ENCODE data around the gene MARCHF3.

The MARCHF3 gene

GRCh38 chr5:126983874-126984266 is 46.5 kb downstream of the MARCHF3 start:
- Histone ChIP-seq H3K79me2 (ENCODE audit: control insufficient read depth, insufficient read depth, low read length, unreplicated experiment) (no peaks in the 10 kb centered on the region), H3K27me3 (ENCODE audit: insufficient read depth, low read length) (no peaks in the 10 kb centered on the region), H3K4me1 (ENCODE audit: control insufficient read depth, insufficient read depth, low read length, unreplicated experiment) (peaks cover 9% of the 10 kb centered on the region), H3K27ac (ENCODE audit: low read depth, low read length) (no peak overlapping the region), H2AFZ (ENCODE audit: low read length, unreplicated experiment) (no peak overlapping the region), H3K4me3 (ENCODE audit: low read depth, low read length) (no peak overlapping the region), H3K36me3 (ENCODE audit: insufficient read depth, low read length) (no peaks in the 10 kb centered on the region)

GRCh38 chr5:126982926-126983873 is 47.2 kb downstream of the MARCHF3 start:
- H3K4me1 ChIP-seq (ENCODE audit: control insufficient read depth, insufficient read depth, low read length, unreplicated experiment): peaks cover 9% of the 10 kb centered on the region
- H3K36me3 ChIP-seq (ENCODE audit: insufficient read depth, low read length): no peaks in the 10 kb centered on the region
- no peak overlapping the region for H3K4me3 ChIP-seq (ENCODE audit: low read depth, low read length)
- no peaks in the 10 kb centered on the region for H3K79me2 ChIP-seq (ENCODE audit: control insufficient read depth, insufficient read depth, low read length, unreplicated experiment)
- H3K27ac ChIP-seq (ENCODE audit: low read depth, low read length): no peak overlapping the region
- H2AFZ ChIP-seq (ENCODE audit: low read length, unreplicated experiment): no peak overlapping the region
- no peaks in the 10 kb centered on the region for H3K27me3 ChIP-seq (ENCODE audit: insufficient read depth, low read length)

- no peak overlapping the region for H2AFZ ChIP-seq (ENCODE audit: low read length, unreplicated experiment)
- H3K36me3 ChIP-seq (ENCODE audit: insufficient read depth, low read length): no peaks in the 10 kb centered on the region
- H3K79me2 ChIP-seq (ENCODE audit: control insufficient read depth, insufficient read depth, low read length, unreplicated experiment): no peaks in the 10 kb centered on the region
- H3K4me1 ChIP-seq (ENCODE audit: control insufficient read depth, insufficient read depth, low read length, unreplicated experiment): peaks cover 9% of the 10 kb centered on the region
- no peak overlapping the region for H3K27ac ChIP-seq (ENCODE audit: low read depth, low read length)
- H3K27me3 ChIP-seq (ENCODE audit: insufficient read depth, low read length): no peaks in the 10 kb centered on the region
- H3K4me3 ChIP-seq (ENCODE audit: low read depth, low read length): no peak overlapping the region
Observed at GRCh38 chr5:126982202-126982601, 48.2 kb downstream of the MARCHF3 start.

- Histone ChIP-seq H3K4me3 (ENCODE audit: low read depth, low read length) (no peak overlapping the region), H3K36me3 (ENCODE audit: insufficient read depth, low read length) (no peaks in the 10 kb centered on the region), H3K79me2 (ENCODE audit: control insufficient read depth, insufficient read depth, low read length, unreplicated experiment) (no peaks in the 10 kb centered on the region), H3K4me1 (ENCODE audit: control insufficient read depth, insufficient read depth, low read length, unreplicated experiment) (peaks cover 9% of the 10 kb centered on the region), H3K27me3 (ENCODE audit: insufficient read depth, low read length) (no peaks in the 10 kb centered on the region), H3K27ac (ENCODE audit: low read depth, low read length) (no peak overlapping the region), H2AFZ (ENCODE audit: low read length, unreplicated experiment) (no peak overlapping the region)
Observed at GRCh38 chr5:126981701-126982100, 48.7 kb downstream of the MARCHF3 start.

GRCh38 chr5:126981222-126981621 is 49.1 kb downstream of the MARCHF3 start:
- no peak overlapping the region for H2AFZ ChIP-seq (ENCODE audit: low read length, unreplicated experiment)
- no peak overlapping the region for H3K4me3 ChIP-seq (ENCODE audit: low read depth, low read length)
- H3K79me2 ChIP-seq (ENCODE audit: control insufficient read depth, insufficient read depth, low read length, unreplicated experiment): no peaks in the 10 kb centered on the region

GRCh38 chr5:126978258-126978657 is 52.1 kb downstream of the MARCHF3 start:
- Histone ChIP-seq H3K27me3 (ENCODE audit: insufficient read depth, low read length) (no peaks in the 10 kb centered on the region), H3K4me1 (ENCODE audit: control insufficient read depth, insufficient read depth, low read length, unreplicated experiment) (peaks cover 3% of the 10 kb centered on the region), H3K36me3 (ENCODE audit: insufficient read depth, low read length) (no peaks in the 10 kb centered on the region), H3K4me3 (ENCODE audit: low read depth, low read length) (no peak overlapping the region), H3K79me2 (ENCODE audit: control insufficient read depth, insufficient read depth, low read length, unreplicated experiment) (no peaks in the 10 kb centered on the region), H3K27ac (ENCODE audit: low read depth, low read length) (no peak overlapping the region), H2AFZ (ENCODE audit: low read length, unreplicated experiment) (no peak overlapping the region)

More at GRCh38 chr5:126981222-126981621, 49.1 kb downstream of the MARCHF3 start:
- H3K27me3 ChIP-seq (ENCODE audit: insufficient read depth, low read length): no peaks in the 10 kb centered on the region
- H3K4me1 ChIP-seq (ENCODE audit: control insufficient read depth, insufficient read depth, low read length, unreplicated experiment): peaks cover 9% of the 10 kb centered on the region
- no peak overlapping the region for H3K27ac ChIP-seq (ENCODE audit: low read depth, low read length)
- H3K36me3 ChIP-seq (ENCODE audit: insufficient read depth, low read length): no peaks in the 10 kb centered on the region

- H3K4me3 ChIP-seq (ENCODE audit: low read depth, low read length): no peak overlapping the region
- H3K27me3 ChIP-seq (ENCODE audit: insufficient read depth, low read length): no peaks in the 10 kb centered on the region
- no peak overlapping the region for H3K27ac ChIP-seq (ENCODE audit: low read depth, low read length)
- H3K79me2 ChIP-seq (ENCODE audit: control insufficient read depth, insufficient read depth, low read length, unreplicated experiment): no peaks in the 10 kb centered on the region
- no peaks in the 10 kb centered on the region for H3K36me3 ChIP-seq (ENCODE audit: insufficient read depth, low read length)
- H3K4me1 ChIP-seq (ENCODE audit: control insufficient read depth, insufficient read depth, low read length, unreplicated experiment): peaks cover 9% of the 10 kb centered on the region
- no peak overlapping the region for H2AFZ ChIP-seq (ENCODE audit: low read length, unreplicated experiment)
Observed at GRCh38 chr5:126976520-126977172, 53.7 kb downstream of the MARCHF3 start.

GRCh38 chr5:126975796-126976195 is 54.6 kb downstream of the MARCHF3 start:
- no peaks in the 10 kb centered on the region for H3K79me2 ChIP-seq (ENCODE audit: control insufficient read depth, insufficient read depth, low read length, unreplicated experiment)
- H3K27me3 ChIP-seq (ENCODE audit: insufficient read depth, low read length): no peaks in the 10 kb centered on the region
- no peaks in the 10 kb centered on the region for H3K36me3 ChIP-seq (ENCODE audit: insufficient read depth, low read length)
- no peak overlapping the region for H2AFZ ChIP-seq (ENCODE audit: low read length, unreplicated experiment)
- no peak overlapping the region for H3K27ac ChIP-seq (ENCODE audit: low read depth, low read length)
- H3K4me1 ChIP-seq (ENCODE audit: control insufficient read depth, insufficient read depth, low read length, unreplicated experiment): peaks cover 16% of the 10 kb centered on the region
- no peak overlapping the region for H3K4me3 ChIP-seq (ENCODE audit: low read depth, low read length)

GRCh38 chr5:126973193-126973592 is 57.2 kb downstream of the MARCHF3 start:
- Histone ChIP-seq H3K36me3 (ENCODE audit: insufficient read depth, low read length) (no peaks in the 10 kb centered on the region), H3K27ac (ENCODE audit: low read depth, low read length) (no peak overlapping the region), H3K27me3 (ENCODE audit: insufficient read depth, low read length) (no peaks in the 10 kb centered on the region), H3K4me3 (ENCODE audit: low read depth, low read length) (no peak overlapping the region), H2AFZ (ENCODE audit: low read length, unreplicated experiment) (no peak overlapping the region), H3K4me1 (ENCODE audit: control insufficient read depth, insufficient read depth, low read length, unreplicated experiment) (peaks cover 21% of the 10 kb centered on the region), H3K79me2 (ENCODE audit: control insufficient read depth, insufficient read depth, low read length, unreplicated experiment) (no peaks in the 10 kb centered on the region)

GRCh38 chr5:126972062-126972895 is 58.1 kb downstream of the MARCHF3 start:
- no peak overlapping the region for H3K27ac ChIP-seq (ENCODE audit: low read depth, low read length)
- H3K79me2 ChIP-seq (ENCODE audit: control insufficient read depth, insufficient read depth, low read length, unreplicated experiment): no peaks in the 10 kb centered on the region
- no peak overlapping the region for H2AFZ ChIP-seq (ENCODE audit: low read length, unreplicated experiment)
- no peaks in the 10 kb centered on the region for H3K27me3 ChIP-seq (ENCODE audit: insufficient read depth, low read length)
- peaks cover 21% of the 10 kb centered on the region for H3K4me1 ChIP-seq (ENCODE audit: control insufficient read depth, insufficient read depth, low read length, unreplicated experiment)
- no peaks in the 10 kb centered on the region for H3K36me3 ChIP-seq (ENCODE audit: insufficient read depth, low read length)
- H3K4me3 ChIP-seq (ENCODE audit: low read depth, low read length): no peak overlapping the region

All from ACC112 (cell line).